GM12874 (cell line): ENCODE data around the gene FARP1.

ENCODE experiments used
- TF ChIP-seq, protein P1 (sequence below): IDR thresholded peaks from 2 replicates; pipeline ENCODE4 v1.5.1; 2011; ENCODE audit warnings: low read depth, mild to moderate bottlenecking, control low read depth, low read length, moderate library complexity; ENCODE audit not compliant: insufficient read depth

FARP1 gene

GRCh38 chr13:98416408-98416807 is 273.5 kb downstream of the FARP1 start:
- TF ChIP-seq, protein P1, sequence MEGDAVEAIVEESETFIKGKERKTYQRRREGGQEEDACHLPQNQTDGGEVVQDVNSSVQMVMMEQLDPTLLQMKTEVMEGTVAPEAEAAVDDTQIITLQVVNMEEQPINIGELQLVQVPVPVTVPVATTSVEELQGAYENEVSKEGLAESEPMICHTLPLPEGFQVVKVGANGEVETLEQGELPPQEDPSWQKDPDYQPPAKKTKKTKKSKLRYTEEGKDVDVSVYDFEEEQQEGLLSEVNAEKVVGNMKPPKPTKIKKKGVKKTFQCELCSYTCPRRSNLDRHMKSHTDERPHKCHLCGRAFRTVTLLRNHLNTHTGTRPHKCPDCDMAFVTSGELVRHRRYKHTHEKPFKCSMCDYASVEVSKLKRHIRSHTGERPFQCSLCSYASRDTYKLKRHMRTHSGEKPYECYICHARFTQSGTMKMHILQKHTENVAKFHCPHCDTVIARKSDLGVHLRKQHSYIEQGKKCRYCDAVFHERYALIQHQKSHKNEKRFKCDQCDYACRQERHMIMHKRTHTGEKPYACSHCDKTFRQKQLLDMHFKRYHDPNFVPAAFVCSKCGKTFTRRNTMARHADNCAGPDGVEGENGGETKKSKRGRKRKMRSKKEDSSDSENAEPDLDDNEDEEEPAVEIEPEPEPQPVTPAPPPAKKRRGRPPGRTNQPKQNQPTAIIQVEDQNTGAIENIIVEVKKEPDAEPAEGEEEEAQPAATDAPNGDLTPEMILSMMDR = no peak

DNA sequence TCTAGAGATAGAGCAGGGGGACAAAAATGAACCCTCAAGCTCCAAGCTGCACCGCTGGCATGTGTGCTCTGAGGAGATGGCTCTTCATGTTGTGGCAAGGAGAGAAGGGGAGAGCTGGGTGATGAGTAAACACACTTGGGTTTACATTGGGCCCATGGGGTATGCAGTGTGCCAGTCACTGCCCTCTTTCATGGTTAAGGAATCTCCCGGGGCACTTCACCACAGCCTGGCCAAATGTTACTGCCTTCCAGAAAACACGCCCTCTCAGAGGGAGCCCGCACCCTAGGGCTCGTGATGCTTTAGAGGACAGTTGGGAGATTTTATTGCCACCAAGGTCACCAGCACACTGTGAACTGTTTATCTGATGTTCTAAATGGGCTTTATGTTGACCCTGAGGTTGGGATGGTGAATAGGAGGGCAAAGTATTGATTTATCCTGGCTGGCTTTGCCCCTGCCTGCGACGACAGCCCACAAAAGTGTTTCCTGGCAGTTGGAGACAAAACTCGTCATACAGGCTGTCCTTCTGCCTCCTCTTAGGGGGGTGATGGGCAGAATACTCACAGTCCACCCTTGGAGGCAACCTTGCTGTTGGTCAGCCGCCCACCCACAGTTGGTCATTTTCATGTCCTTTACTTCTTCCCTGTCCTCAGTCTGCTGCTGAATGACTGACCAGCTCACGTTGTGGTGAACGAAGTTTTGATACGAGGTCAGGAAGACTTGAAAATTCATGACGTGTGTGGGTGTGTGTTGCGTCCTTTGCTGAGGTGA is 277.1 kb downstream of the FARP1 start:
- TF ChIP-seq, protein P1 = no peak

DNA sequence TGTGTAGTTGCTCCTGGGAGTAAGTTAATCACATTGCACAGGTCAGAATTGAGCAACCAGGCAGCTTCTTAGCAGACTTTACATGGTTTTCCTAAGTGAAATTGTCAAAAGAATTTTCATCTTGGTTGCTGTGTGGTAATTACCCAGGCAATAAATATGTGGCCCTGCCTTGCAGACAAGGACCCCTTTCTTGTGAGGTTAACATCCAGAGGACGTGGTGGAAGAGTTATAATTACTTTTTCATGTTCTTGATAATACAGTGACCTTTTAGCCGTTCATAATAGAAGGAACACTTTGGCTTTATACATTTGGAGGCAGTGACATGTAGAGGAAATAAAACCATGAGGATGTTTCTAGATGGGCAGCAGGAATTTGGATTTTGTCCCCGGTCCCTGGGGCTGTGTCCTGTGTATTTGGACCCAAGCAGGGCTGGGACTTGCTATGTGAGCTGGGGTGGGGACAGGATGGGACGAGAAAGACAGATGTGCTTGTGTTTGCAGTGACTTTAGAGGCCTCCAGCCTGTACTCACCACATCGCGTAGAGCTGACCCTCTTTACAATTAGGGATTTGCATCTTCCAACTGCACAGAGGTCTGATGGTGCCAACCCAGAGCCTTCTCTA is 277.8 kb downstream of the FARP1 start:
- TF ChIP-seq, protein P1 = no peak

- TF ChIP-seq, protein P1 = no peak
Measured at GRCh38 chr13:98422046-98422445, 279.2 kb downstream of the FARP1 start.

DNA sequence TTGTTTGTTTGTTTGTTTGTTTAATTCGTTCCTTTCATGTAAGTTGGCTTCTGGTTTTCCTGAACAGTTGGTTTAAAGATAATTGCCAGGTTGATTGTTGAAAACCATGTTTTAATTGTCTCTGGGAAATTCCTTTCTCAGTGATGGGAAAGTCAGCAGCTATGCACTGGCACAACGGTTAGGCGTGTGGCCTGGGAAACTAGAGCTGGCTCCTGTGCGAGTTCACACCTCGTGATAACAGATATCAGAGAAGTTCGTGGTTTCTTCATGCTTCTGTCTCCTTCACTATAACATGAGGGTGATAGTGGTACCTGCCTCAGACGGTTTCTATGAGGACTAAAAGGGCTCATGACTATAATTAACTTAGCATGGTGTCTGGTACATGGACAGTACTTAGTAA is 280.5 kb downstream of the FARP1 start:
- TF ChIP-seq, protein P1 = no peak

DNA sequence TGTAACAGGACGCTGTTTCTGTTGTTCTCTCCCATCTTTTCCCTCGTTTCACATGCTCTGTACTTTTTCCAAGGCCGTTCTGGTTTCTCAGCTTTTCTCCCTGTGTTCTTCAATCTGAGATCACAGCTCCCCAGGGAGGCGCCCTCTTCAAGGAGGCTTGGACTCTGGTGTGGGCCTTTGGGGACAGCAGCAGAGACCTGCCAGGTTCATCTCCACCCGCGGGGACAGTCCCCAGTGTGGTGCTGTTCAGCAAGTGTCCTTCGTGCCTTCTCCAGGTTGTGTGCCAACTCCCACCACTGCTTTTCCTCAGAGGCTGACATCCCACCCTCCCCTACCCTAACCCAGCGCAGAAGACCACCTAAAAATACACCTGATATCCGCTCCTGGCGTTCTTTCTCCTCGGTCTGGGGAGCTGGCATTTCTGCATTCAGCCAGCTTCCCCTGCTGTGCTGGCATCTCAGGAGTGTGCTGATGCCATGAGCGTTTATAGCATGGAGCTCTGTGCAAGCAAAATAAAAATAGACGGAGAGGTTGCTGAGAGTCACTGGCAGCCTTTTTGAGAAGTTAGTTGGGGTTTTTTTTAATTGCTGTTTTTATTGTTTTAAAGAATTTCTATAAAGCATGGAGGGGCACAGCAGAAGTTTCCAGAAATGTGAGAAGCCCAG is 284.6 kb downstream of the FARP1 start:
- TF ChIP-seq, protein P1 = no peak

DNA sequence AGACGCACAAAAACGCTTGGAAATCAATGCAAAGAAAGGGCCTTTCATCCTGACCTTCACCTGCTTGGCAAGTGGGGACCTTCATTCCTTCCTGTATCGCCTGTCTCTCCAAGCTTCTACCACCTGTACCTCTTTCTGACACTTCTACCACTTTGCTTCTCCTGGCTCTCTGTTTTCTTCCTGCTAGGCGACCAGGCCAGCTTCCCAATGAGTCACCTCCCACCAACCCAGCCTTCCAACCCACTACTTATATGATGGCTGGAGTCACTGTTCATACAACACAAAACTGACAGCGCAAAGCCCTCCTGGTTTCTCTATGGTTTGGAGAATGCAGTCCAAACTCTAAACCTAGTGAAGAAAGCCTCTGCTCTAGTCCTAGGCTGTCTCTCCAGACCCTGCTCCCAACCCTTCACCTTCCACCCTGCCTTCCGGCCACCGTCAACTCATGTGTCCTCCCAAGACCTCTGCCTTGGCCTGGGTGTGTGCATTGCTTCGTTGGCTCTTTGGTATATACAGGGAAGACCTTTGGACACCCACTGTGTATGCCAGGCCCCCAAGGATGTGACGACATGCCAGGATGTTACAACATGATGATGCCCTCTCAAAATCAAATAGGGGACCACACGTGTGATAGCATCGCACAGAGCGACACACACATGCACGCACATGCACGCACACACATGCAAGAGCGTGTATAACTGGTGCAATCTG is 285.5 kb downstream of the FARP1 start:
- TF ChIP-seq, protein P1 = no peak
